Adrenal gland (tissue), 5 donors: Measurements from ENCODE around the gene RAMACL.

Source experiments
- CTCF ChIP-seq, 6 experiments: fragments of 450-650 bp in 4 of 6; fragments of 200-600 bp in 2 of 6; sonication (generic) in 1 of 6; IDR thresholded peaks; 1 replicate in 5 of 6; 2 replicates in 1 of 6; pipeline versions ENCODE4 v1.5.1 to v1.8.0; 2016 to 2021; ENCODE audit warnings: antibody characterized with exemption in 6 of 6, mild to moderate bottlenecking in 2 of 6, moderate library complexity in 1 of 6
- POLR2A ChIP-seq, 2 donors: fragments of 450-650 bp; IDR thresholded peaks; one replicate each; pipeline ENCODE4 v1.6.1; 2017; ENCODE audit warnings: antibody characterized with exemption in 2 of 2, mild to moderate bottlenecking in 2 of 2, moderate library complexity in 1 of 2
- donor health status: DM: no; HTN: no; CAD: no.

- TF ChIP-seq CTCF (IDR thresholded peaks at IDR 0.05) = no peak
- TF ChIP-seq POLR2A (IDR thresholded peaks at IDR 0.05) = no peak
These were observed 34.1 kb upstream of the RAMACL start for GRCh38 chr6:166620478-166621113.
